ENCODE data around the gene PTEN.
"Not testable (repeated sequence)": the region's sequence is repeated elsewhere in the genome, so short reads cannot be mapped to it uniquely, and the experiment has no call there.

Gene PTEN

GRCh38 chr10:87860816-87861403 is 2.5 kb upstream of the PTEN start:
- H3K9me3 ChIP-seq = no peaks in the 10 kb centered on the region
- H3K36me3 ChIP-seq = peaks cover 3% of the 10 kb centered on the region; the same call in 1 of the 2 replicates
- H3K4me3 ChIP-seq (ENCODE audit: low read depth, low read length) = 0 out of 2 replicates have a peak overlapping the region, but pooled peaks have one; percentile 7
- peaks cover 6% of the 10 kb centered on the region; the same call in 1 of the 2 replicates for H3K4me1 ChIP-seq
- H3K27me3 ChIP-seq = no peaks in the 10 kb centered on the region
- no peak for TF ChIP-seq CTCF (IDR thresholded peaks at IDR 0.05; ENCODE audit: low read depth, low read length)
- no peak for DNase-seq

- Histone ChIP-seq H3K4me1 (peaks cover 6% of the 10 kb centered on the region; the same call in 1 of the 2 replicates), H3K27me3 (no peaks in the 10 kb centered on the region), H3K36me3 (peaks cover 3% of the 10 kb centered on the region), H3K4me3 (ENCODE audit: low read depth, low read length) (no peak overlapping the region), H3K9me3 (no peaks in the 10 kb centered on the region)
- no peak for DNase-seq
- TF ChIP-seq CTCF (IDR thresholded peaks at IDR 0.05; ENCODE audit: low read depth, low read length) = no peak
Measured at GRCh38 chr10:87861566-87861952, 1.9 kb upstream of the PTEN start.

- H3K9me3 ChIP-seq = no peaks in the 10 kb centered on the region
- no peaks in the 10 kb centered on the region for H3K27me3 ChIP-seq
- H3K4me1 ChIP-seq = peaks cover 6% of the 10 kb centered on the region; the same call in 1 of the 2 replicates
- DNase-seq = peak; percentile 80
- peak overlapping the region; percentile 99 for H3K4me3 ChIP-seq (ENCODE audit: low read depth, low read length)
- no peak for TF ChIP-seq CTCF (IDR thresholded peaks at IDR 0.05; ENCODE audit: low read depth, low read length)
- peaks cover 3% of the 10 kb centered on the region for H3K36me3 ChIP-seq
Measured at GRCh38 chr10:87861953-87862678, 1.3 kb upstream of the PTEN start.

- TF ChIP-seq CTCF (IDR thresholded peaks at IDR 0.05; ENCODE audit: low read depth, low read length) = no peak
- no peak for DNase-seq
- Histone ChIP-seq H3K4me3 (ENCODE audit: low read depth, low read length) (peak overlapping the region; percentile 99), H3K27me3 (no peaks in the 10 kb centered on the region), H3K36me3 (peaks cover 3% of the 10 kb centered on the region), H3K4me1 (peaks cover 6% of the 10 kb centered on the region; the same call in 1 of the 2 replicates), H3K9me3 (no peaks in the 10 kb centered on the region)
Measured at GRCh38 chr10:87862679-87863052, 759 bp upstream of the PTEN start.

GRCh38 chr10:87863951-87864495 is 598 bp downstream of the PTEN start:
- H3K27me3 ChIP-seq, H3K4me1 ChIP-seq, H3K36me3 ChIP-seq, H3K9me3 ChIP-seq: not testable (repeated sequence)
- DNase-seq = peak; percentile 39
- H3K4me3 ChIP-seq (ENCODE audit: low read depth, low read length) = peak overlapping the region; percentile 99

- Histone ChIP-seq H3K4me1 (peaks cover 6% of the 10 kb centered on the region; the same call in 1 of the 2 replicates), H3K4me3 (ENCODE audit: low read depth, low read length) (peak overlapping the region; percentile 99), H3K27me3 (no peaks in the 10 kb centered on the region), H3K36me3 (peaks cover 3% of the 10 kb centered on the region), H3K9me3 (no peaks in the 10 kb centered on the region)
- DNase-seq = no peak
- TF ChIP-seq CTCF (IDR thresholded peaks at IDR 0.05; ENCODE audit: low read depth, low read length) = no peak
Measured at GRCh38 chr10:87864496-87865059, 1.2 kb downstream of the PTEN start.

All from BE2C (cell line).